HepG2 (cell line): Measurements from ENCODE around the gene SCYGR8. TPM values are rescaled to one million over a fixed set of nuclear protein-coding genes. Genes with fewer than 3 reads are reported as not detected.

ENCODE experiments used
- BCL6 ChIP-seq: IDR thresholded peaks from 2 replicates; pipeline ENCODE4 v1.6.1; 2016; ENCODE audit warnings: missing genetic modification reagents, missing compliant biosample characterization
- CHD2 ChIP-seq: IDR thresholded peaks from 2 replicates; pipeline ENCODE4 v1.6.1; 2011; ENCODE audit warnings: low read depth, low read length, improper control_type of control experiment
- DPF2 ChIP-seq: sonication (generic); formaldehyde crosslinking; IDR thresholded peaks from 2 replicates; pipeline ENCODE4 v1.4.0; 2020; ENCODE audit warnings: mild to moderate bottlenecking, low read depth, missing genetic modification reagents, borderline replicate concordance
- HDAC1 ChIP-seq: sonication (generic); formaldehyde crosslinking; IDR thresholded peaks from 2 replicates; pipeline ENCODE4 v1.5.1; 2020; ENCODE audit warnings: mild to moderate bottlenecking, missing genetic modification reagents
- IKZF1 ChIP-seq: fragments of 450-650 bp; IDR thresholded peaks from 2 replicates; pipeline ENCODE4 v1.7.1; 2016
- KDM5B ChIP-seq: sonication (generic); formaldehyde crosslinking; IDR thresholded peaks from 2 replicates; pipeline ENCODE4 v1.4.0; 2020; ENCODE audit warnings: missing genetic modification reagents, mild to moderate bottlenecking, borderline replicate concordance
- MIXL1 ChIP-seq: IDR thresholded peaks from 2 replicates; pipeline ENCODE4 v1.6.1; 2016
- SRSF1 ChIP-seq: fragments of 200-400 bp; formaldehyde crosslinking; optimal IDR thresholded peaks from 2 replicates; pipeline ENCODE3; 2017; ENCODE audit warnings: mild to moderate bottlenecking, low read depth, low read length, moderate library complexity
- ZBTB20 ChIP-seq: sonication (generic); formaldehyde crosslinking; IDR thresholded peaks from 2 replicates; pipeline ENCODE4 v1.8.1; 2023; ENCODE audit warnings: missing genetic modification reagents, low read depth, mild to moderate bottlenecking, borderline replicate concordance
- ZFP37 ChIP-seq: sonication (generic); formaldehyde crosslinking; IDR thresholded peaks from 2 replicates; pipeline ENCODE4 v1.4.0; 2020; ENCODE audit warnings: missing genetic modification reagents, borderline replicate concordance
- ZNF143 ChIP-seq: sonication (generic); formaldehyde crosslinking; IDR thresholded peaks from 2 replicates; pipeline ENCODE4 v1.4.0; 2020; ENCODE audit warnings: missing genetic modification reagents
- ZNF460 ChIP-seq: sonication (generic); formaldehyde crosslinking; IDR thresholded peaks from 2 replicates; pipeline ENCODE4 v1.5.1; 2020; ENCODE audit warnings: missing genetic modification reagents, mild to moderate bottlenecking, borderline replicate concordance
- ZNF7 ChIP-seq: IDR thresholded peaks from 2 replicates; pipeline ENCODE4 v1.6.1; 2016; ENCODE audit warnings: missing biosample characterization, missing genetic modification reagents
- ZNF709 ChIP-seq: sonication (generic); formaldehyde crosslinking; IDR thresholded peaks from 2 replicates; pipeline ENCODE4 v1.5.0; 2020; ENCODE audit warnings: mild to moderate bottlenecking, missing genetic modification reagents
- ZNF75D ChIP-seq: sonication (generic); formaldehyde crosslinking; IDR thresholded peaks from 2 replicates; pipeline ENCODE4 v1.8.1; 2023; ENCODE audit warnings: missing genetic modification reagents, mild to moderate bottlenecking, borderline replicate concordance
- polyA plus RNA-seq, 8 experiments: library from polyadenylated mRNA; depleted of rRNA in 3 of 8; stranded (reverse) in 7 of 8; unstranded in 1 of 8; fragments of >200 nt; fragmentation: Illumina TruSeq in 4 of 8; extraction: Trizol in 4 of 8; gene quantifications; 2 replicates each; pipeline versions ENCODE4 v1.2.1 to v1.2.3, GENCODE V29; 2011 to 2016; ENCODE audit warnings: low read depth in 4 of 8, missing spikeins in 1 of 8, mixed read lengths in 1 of 8; ENCODE audit not compliant: insufficient read depth in 1 of 8
- total RNA-seq, 5 experiments: library from RNA; depleted of rRNA; stranded (reverse); fragments of >200 nt; fragmentation: Illumina TruSeq; extraction: Trizol; gene quantifications; 2 replicates each; pipeline ENCODE4 v1.2.3, GENCODE V29; 2016; ENCODE audit warnings: low read depth in 1 of 5
- TF ChIP-seq, protein P1 (sequence below): sonication (generic); formaldehyde crosslinking; IDR thresholded peaks from 2 replicates; pipeline ENCODE4 v1.4.0; 2020; ENCODE audit warnings: mild to moderate bottlenecking, missing genetic modification reagents, borderline replicate concordance
- TF ChIP-seq, protein P2 (sequence below): sonication (generic); formaldehyde crosslinking; conservative IDR thresholded peaks from 2 replicates; pipeline ENCODE4 v1.4.0; 2020; ENCODE audit warnings: mild to moderate bottlenecking, missing genetic modification reagents, moderate library complexity
- TF ChIP-seq, protein P3 (sequence below): sonication (generic); formaldehyde crosslinking; IDR thresholded peaks from 2 replicates; pipeline ENCODE4 v1.4.0; 2020; ENCODE audit warnings: missing genetic modification reagents, borderline replicate concordance
- TF ChIP-seq, protein P4 (sequence below): sonication (generic); formaldehyde crosslinking; IDR thresholded peaks from 2 replicates; pipeline ENCODE4 v1.4.0; 2020; ENCODE audit warnings: missing genetic modification reagents, borderline replicate concordance

SCYGR8 gene
- total and polyA plus RNA-seq, 2 of the 13 experiments (the other 11 are each of a cell fraction or from before 2014, with no cell fraction given): not detected

DNA sequence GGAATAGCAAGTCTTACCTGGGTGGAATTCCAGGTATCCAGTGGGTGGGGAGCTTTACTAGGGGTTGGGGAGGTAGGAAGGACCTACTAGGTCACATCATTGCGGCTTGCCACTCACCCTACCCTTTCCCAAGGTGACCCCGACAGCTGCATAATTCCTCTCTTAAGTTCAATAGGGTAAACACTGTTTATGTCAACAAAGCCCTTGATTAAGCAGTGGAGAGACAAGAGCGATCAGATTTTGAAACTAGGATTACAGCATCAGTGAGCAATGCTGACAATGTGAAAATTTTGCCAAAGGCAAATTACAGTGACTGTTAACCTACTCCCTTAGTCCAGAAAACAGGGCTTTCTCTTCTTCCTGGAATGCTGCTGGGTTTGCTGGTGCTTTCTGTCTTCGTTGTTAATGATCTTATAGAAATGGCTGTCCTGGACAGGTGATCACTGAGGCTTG, 42.4 kb upstream of the SCYGR8 start (continued):
- TF ChIP-seq, protein P1, sequence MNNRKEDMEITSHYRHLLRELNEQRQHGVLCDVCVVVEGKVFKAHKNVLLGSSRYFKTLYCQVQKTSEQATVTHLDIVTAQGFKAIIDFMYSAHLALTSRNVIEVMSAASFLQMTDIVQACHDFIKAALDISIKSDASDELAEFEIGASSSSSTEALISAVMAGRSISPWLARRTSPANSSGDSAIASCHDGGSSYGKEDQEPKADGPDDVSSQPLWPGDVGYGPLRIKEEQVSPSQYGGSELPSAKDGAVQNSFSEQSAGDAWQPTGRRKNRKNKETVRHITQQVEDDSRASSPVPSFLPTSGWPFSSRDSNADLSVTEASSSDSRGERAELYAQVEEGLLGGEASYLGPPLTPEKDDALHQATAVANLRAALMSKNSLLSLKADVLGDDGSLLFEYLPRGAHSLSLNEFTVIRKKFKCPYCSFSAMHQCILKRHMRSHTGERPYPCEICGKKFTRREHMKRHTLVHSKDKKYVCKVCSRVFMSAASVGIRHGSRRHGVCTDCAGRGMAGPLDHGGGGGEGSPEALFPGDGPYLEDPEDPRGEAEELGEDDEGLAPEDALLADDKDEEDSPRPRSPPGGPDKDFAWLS (CRISPR knock-in tag): no peak
- TF ChIP-seq ZNF75D (CRISPR knock-in tag) (no peak), KDM5B (CRISPR knock-in tag) (no peak), ZNF7 (CRISPR knock-in tag) (no peak), IKZF1 (no peak), ZNF709 (CRISPR knock-in tag) (no peak), BCL6 (CRISPR knock-in tag) (peak; percentile 29; the same call in 1 of the 2 replicates), CHD2 (no peak), HDAC1 (CRISPR knock-in tag) (0 out of 2 replicates have a peak, but pooled peaks have one; percentile 33), ZNF460 (CRISPR knock-in tag) (no peak), ZBTB20 (CRISPR knock-in tag) (no peak), MIXL1 (CRISPR knock-in tag) (0 out of 2 replicates have a peak, but pooled peaks have one; percentile 35), ZFP37 (CRISPR knock-in tag) (no peak), ZNF143 (CRISPR knock-in tag) (no peak), SRSF1 (no peak), DPF2 (CRISPR knock-in tag) (no peak)
- TF ChIP-seq, protein P2, sequence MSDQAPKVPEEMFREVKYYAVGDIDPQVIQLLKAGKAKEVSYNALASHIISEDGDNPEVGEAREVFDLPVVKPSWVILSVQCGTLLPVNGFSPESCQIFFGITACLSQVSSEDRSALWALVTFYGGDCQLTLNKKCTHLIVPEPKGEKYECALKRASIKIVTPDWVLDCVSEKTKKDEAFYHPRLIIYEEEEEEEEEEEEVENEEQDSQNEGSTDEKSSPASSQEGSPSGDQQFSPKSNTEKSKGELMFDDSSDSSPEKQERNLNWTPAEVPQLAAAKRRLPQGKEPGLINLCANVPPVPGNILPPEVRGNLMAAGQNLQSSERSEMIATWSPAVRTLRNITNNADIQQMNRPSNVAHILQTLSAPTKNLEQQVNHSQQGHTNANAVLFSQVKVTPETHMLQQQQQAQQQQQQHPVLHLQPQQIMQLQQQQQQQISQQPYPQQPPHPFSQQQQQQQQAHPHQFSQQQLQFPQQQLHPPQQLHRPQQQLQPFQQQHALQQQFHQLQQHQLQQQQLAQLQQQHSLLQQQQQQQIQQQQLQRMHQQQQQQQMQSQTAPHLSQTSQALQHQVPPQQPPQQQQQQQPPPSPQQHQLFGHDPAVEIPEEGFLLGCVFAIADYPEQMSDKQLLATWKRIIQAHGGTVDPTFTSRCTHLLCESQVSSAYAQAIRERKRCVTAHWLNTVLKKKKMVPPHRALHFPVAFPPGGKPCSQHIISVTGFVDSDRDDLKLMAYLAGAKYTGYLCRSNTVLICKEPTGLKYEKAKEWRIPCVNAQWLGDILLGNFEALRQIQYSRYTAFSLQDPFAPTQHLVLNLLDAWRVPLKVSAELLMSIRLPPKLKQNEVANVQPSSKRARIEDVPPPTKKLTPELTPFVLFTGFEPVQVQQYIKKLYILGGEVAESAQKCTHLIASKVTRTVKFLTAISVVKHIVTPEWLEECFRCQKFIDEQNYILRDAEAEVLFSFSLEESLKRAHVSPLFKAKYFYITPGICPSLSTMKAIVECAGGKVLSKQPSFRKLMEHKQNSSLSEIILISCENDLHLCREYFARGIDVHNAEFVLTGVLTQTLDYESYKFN: peak; percentile 32; the same call in 1 of the 2 replicates
- TF ChIP-seq, protein P3, sequence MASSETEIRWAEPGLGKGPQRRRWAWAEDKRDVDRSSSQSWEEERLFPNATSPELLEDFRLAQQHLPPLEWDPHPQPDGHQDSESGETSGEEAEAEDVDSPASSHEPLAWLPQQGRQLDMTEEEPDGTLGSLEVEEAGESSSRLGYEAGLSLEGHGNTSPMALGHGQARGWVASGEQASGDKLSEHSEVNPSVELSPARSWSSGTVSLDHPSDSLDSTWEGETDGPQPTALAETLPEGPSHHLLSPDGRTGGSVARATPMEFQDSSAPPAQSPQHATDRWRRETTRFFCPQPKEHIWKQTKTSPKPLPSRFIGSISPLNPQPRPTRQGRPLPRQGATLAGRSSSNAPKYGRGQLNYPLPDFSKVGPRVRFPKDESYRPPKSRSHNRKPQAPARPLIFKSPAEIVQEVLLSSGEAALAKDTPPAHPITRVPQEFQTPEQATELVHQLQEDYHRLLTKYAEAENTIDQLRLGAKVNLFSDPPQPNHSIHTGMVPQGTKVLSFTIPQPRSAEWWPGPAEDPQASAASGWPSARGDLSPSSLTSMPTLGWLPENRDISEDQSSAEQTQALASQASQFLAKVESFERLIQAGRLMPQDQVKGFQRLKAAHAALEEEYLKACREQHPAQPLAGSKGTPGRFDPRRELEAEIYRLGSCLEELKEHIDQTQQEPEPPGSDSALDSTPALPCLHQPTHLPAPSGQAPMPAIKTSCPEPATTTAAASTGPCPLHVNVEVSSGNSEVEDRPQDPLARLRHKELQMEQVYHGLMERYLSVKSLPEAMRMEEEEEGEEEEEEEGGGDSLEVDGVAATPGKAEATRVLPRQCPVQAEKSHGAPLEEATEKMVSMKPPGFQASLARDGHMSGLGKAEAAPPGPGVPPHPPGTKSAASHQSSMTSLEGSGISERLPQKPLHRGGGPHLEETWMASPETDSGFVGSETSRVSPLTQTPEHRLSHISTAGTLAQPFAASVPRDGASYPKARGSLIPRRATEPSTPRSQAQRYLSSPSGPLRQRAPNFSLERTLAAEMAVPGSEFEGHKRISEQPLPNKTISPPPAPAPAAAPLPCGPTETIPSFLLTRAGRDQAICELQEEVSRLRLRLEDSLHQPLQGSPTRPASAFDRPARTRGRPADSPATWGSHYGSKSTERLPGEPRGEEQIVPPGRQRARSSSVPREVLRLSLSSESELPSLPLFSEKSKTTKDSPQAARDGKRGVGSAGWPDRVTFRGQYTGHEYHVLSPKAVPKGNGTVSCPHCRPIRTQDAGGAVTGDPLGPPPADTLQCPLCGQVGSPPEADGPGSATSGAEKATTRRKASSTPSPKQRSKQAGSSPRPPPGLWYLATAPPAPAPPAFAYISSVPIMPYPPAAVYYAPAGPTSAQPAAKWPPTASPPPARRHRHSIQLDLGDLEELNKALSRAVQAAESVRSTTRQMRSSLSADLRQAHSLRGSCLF (CRISPR knock-in tag): no peak
- TF ChIP-seq, protein P4, sequence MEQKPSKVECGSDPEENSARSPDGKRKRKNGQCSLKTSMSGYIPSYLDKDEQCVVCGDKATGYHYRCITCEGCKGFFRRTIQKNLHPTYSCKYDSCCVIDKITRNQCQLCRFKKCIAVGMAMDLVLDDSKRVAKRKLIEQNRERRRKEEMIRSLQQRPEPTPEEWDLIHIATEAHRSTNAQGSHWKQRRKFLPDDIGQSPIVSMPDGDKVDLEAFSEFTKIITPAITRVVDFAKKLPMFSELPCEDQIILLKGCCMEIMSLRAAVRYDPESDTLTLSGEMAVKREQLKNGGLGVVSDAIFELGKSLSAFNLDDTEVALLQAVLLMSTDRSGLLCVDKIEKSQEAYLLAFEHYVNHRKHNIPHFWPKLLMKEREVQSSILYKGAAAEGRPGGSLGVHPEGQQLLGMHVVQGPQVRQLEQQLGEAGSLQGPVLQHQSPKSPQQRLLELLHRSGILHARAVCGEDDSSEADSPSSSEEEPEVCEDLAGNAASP (CRISPR knock-in tag): 0 out of 2 replicates have a peak, but pooled peaks have one; percentile 32
